Tibial nerve (tissue), 3 donors: Measurements from ENCODE around the gene PYCR2.

Source experiments
- POLR2A ChIP-seq, 2 donors: fragments of 450-650 bp; IDR thresholded peaks; one replicate each; pipeline ENCODE4 v1.6.1; 2017; ENCODE audit warnings: antibody characterized with exemption in 2 of 2, mild to moderate bottlenecking in 2 of 2, moderate library complexity in 2 of 2
- TF ChIP-seq, protein P1 (sequence below), 5 experiments: fragments of 200-600 bp in 3 of 5; fragments of 450-650 bp in 2 of 5; sonication (generic) in 3 of 5; IDR thresholded peaks; one replicate each; pipeline ENCODE4 v1.5.1; 2016 to 2019; ENCODE audit warnings: antibody characterized with exemption in 5 of 5, mild to moderate bottlenecking in 3 of 5, moderate library complexity in 2 of 5

DNA sequence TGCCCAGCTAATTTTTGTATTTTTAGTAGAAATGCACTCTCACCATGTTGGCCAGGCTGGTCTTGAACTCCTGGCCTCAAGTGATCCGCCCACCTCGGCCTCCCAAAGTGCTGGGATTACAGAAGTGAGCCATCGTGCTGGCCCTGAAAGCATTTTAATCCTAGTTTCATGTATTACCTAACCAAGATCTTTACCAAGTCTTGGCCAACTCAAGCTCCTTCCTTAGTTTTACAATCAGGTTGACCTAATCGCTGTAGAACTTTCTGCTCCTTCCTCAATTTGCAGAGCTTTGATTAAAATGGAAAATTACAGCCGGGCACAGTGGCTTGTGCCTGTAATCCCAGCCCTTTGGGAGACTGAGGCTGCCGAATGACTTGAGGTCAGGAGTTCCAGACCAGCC, 38.7 kb downstream of the PYCR2 start:
- TF ChIP-seq, protein P1, sequence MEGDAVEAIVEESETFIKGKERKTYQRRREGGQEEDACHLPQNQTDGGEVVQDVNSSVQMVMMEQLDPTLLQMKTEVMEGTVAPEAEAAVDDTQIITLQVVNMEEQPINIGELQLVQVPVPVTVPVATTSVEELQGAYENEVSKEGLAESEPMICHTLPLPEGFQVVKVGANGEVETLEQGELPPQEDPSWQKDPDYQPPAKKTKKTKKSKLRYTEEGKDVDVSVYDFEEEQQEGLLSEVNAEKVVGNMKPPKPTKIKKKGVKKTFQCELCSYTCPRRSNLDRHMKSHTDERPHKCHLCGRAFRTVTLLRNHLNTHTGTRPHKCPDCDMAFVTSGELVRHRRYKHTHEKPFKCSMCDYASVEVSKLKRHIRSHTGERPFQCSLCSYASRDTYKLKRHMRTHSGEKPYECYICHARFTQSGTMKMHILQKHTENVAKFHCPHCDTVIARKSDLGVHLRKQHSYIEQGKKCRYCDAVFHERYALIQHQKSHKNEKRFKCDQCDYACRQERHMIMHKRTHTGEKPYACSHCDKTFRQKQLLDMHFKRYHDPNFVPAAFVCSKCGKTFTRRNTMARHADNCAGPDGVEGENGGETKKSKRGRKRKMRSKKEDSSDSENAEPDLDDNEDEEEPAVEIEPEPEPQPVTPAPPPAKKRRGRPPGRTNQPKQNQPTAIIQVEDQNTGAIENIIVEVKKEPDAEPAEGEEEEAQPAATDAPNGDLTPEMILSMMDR (IDR thresholded peaks at IDR 0.05) = no peak
- TF ChIP-seq POLR2A (IDR thresholded peaks at IDR 0.05) = no peak
